SIG-M5 treated with dmso at 0.1 percent for 504 hours (cell line): ENCODE results near the gene WWOX.

ENCODE experiments used
- DNase-seq: peaks from one replicate; lab custom pipeline; 2025; ENCODE audit not compliant: unreplicated experiment; lab: John Stamatoyannopoulos, UW

Gene WWOX

DNA sequence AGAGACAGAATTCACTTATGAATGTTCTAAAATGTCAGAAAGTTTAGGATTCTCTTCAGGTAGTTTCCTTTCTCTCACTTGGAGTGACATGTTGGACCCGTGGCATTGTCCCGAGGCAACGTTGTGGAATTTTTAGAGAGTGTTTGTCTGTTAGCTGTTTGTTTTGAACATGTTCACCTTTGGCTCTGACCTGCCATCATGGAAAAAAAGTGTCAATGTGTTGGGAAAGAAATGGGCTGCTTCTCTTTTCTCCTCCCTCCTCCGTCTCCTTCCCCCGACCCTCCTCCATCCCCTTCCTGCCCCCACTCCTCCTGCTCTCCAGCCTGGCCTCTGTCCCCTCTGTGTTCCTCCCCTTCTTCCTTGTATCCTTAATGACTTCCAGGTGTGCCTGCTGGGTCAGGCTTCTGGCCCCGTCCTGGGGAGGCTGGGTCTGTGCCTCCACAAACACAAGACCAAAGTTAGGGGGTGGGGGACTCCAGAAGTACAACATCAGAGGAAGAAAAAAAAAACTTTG lies 1038.0 kb downstream of the WWOX start:
- no peak for DNase-seq

DNA sequence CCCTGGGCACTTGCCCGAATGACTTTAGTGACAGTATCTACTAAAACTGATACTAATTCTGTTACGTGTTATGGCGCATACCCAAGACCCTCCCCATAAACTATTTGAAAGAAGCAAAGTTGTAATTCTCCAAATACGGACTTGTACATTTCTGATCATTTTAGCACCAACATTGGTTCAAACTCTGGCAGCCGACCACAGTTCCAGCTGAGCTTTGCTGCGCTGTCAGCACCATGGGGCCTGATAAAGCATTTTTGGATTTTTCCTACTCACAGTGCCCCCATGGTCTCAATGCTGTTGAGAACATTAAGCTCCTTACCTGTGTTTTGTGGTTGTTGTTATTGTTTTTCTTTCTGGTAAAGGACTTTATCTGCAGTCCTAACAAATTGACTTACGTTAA lies 1040.3 kb downstream of the WWOX start:
- no peak for DNase-seq

DNA sequence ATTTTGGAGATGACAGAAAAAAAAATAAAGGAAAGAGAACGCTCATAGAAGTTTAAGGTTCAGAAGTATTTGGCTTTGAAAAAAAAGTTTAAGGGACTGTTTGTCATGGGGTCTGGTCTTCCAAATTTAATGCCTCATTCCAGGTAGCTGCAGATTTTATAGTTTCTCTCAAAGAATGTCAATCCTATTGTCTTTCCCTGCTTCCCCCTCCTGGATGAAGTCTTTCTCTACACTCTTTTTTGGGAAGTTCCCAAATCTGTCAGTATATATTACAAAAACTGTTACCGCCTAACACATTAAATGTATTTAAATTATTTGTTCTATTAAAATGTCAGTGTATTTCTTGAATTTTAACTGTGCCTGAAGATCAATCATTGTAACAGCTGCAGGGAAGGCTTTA lies 1043.6 kb downstream of the WWOX start:
- DNase-seq, result no peak

DNA sequence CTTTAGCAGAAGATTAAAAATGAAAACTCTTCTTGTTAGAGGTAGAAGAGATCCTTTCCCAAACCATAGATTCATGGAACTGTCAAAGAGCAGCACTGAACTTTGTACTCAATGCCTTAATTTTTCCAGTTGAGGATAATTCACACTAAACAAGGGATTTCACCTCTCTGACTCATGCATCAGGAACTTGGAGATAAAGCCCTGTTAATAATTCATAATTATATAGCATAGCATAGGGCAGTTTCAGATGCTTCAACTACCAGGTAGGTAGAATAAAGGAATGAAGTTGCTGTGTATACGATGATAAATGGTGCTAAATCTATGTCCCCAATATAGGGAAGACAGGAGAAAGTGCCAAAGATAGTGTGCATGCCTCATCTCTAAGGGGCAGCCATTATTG lies 1050.7 kb downstream of the WWOX start:
- no peak for DNase-seq

DNA sequence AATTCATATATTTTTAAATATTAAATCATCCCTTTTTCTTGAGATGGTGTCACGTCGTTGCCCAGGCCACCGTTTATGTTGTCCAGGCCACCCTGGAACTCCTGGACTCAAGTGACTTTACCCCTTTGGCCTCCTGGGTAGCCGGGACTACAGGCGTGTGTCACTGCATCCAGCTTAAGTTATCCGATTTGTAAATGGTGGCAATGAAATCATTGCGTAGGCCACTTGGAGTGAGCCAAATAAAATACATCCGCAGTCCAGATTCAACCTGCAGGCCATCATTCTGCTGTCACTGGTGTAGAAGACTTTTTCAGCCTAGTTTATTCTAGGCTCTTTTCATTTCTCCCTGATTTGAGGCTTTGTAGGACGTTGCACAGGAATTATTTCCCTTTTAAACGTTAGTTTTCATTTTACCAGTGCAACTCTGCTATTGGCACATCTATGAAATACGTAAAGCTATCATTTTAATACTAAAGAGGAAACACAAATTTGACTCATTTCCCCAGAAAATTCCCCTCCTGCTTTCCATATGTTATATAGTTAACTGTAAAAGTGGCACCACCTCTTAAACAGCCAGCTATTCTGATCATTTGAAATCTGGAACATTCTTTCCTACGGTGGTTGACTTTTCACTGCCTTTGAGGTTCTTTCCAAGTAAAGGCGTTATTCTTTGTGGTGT lies 1051.3 kb downstream of the WWOX start:
- no peak for DNase-seq

DNA sequence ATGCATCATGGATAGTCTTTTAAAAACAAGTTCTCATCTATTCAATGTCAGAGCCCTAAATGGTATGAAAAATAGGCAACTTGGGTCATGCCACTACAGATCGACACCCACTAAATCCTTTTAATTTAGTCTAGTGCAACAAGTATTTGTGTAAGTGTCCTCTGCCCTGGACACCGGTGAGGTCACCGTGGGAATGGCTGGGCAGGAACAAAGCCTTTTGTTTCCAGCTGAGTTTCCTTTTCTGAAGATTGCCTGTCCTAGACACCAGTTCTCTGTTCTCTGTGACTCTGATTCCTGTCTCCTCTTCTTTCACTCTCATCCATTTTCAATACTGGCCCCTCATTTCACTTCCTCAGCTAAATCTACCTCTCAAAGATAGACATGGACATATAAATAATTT lies 1054.6 kb downstream of the WWOX start:
- DNase-seq, result no peak

DNA sequence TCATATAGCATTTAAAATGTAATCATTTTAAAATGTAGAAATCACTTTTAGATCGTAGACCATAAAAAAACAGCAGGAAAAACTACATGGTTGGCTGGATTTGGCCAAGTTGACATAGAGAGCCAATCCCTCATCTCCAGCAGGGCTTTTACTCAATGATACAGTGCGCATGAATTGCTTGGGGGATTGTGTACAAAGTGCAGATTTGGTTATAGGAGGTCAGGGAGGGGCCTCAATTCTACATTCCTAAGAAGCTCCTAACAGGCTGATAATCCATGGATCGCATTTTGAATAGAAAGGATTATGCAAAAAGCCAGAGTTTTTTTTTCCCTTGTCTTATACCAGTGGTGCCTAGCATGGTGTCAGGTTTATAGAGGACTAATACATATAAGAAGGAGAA lies 1056.0 kb downstream of the WWOX start:
- no peak for DNase-seq

DNA sequence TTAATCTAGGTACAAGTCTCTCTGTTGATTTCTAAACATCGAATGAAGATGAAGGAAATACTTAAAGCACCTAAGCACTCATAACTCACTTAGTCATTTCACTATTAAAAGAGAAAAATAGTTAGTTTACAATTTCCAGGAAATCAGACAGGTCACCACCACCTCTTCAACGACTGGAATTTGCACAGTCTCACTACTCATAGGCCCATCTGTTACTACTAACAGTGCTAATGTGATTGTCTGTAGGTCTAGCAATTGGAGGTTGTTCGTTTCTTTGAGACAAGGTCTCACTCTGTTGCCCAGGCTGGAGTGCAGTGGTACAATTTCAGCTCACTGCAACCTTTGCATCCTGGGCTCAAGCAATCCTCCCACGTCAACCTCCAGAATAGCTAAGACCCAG lies 1056.5 kb downstream of the WWOX start:
- no peak for DNase-seq

DNA sequence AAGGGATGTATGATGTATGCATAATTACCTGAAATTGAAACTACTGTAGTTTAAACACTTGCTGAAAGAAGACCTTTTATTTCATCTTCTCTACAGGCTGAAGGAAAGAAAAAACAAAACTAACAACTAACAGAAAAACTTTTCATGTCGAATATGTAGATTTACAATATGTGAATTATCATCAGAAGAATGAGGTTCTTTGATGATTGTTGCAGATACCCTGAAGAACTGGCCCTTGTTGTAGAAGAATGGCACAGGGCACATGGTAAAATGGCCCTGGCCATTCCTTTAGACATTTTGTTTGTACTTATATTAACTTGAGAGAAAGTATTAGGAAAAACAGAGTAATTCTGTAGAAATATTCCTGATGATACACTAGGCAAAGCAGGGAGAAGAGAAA lies 1057.3 kb downstream of the WWOX start:
- DNase-seq, result no peak

DNA sequence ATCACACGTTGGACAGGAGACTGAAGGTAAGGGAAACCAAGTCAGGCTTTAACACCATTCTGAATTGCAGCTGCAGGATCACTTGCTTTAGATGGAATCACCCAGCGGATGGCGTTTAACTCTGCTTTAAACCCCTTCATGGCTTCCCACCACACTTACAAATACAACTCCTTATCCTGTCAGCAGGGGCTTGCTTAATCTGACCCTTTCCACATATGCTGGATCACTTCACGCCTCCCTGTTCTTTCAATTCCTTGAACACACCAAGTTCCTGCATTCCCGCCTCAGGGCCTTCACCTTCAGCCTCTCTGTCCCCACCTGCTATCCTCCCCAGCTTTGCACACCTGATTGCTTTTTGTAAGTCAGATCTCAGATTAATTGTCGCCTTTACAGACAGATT lies 1058.9 kb downstream of the WWOX start:
- no peak for DNase-seq

DNA sequence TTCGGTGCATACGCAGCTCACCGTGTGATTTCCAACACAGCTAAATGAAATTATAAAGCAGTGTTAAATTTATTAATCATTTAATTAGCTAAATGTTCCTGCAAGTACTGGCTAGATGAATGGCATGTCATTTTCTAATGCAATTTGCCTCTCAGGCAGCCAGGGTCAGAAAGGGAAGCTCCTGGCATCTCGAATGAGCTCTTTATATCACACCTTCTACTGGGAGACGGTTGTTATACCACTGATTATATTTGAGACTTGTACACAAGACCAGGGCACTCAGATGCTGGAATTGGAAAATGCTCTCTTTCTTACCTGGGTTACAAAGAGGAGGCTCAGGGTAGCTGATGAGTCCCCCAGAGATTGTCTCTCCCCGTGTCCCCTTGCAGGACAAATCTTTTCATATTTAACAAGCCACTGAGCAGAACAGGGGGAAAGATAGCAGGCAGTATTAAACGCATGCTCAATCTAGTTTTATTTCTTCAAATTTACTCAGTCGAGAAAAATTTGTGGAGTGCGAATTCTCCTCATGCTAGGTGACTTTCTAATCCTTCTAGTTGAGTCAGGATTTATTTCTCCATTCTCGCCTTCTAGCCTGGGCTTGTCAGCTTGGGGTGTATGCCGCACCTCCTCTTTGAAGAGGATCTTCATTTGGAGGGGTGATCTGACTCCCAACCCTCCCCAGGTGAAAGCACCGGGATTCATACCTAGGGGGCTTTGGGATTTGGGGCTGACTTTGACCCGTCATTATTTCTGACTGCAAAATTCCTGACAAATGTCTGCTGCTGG lies 1060.0 kb downstream of the WWOX start:
- no peak for DNase-seq

DNA sequence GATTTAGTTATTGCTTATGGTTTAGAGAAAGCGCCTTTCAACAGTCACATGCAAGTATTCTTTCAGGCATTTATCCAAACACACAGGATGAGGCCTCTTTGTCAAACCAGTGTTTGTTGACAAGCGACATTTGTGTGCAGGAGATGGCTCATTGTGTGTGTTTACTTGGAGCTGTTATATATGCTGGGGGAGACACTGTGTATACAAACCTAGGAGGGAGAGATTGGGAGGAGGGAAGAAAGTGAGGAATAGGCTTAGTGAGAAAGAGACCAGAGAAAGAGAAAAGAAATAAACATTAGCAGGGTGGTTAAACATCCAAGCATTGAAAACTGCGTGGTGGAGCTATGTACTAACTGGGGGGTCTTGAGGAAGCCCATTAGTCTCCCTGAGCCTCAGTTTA lies 1063.5 kb downstream of the WWOX start:
- no peak for DNase-seq

DNA sequence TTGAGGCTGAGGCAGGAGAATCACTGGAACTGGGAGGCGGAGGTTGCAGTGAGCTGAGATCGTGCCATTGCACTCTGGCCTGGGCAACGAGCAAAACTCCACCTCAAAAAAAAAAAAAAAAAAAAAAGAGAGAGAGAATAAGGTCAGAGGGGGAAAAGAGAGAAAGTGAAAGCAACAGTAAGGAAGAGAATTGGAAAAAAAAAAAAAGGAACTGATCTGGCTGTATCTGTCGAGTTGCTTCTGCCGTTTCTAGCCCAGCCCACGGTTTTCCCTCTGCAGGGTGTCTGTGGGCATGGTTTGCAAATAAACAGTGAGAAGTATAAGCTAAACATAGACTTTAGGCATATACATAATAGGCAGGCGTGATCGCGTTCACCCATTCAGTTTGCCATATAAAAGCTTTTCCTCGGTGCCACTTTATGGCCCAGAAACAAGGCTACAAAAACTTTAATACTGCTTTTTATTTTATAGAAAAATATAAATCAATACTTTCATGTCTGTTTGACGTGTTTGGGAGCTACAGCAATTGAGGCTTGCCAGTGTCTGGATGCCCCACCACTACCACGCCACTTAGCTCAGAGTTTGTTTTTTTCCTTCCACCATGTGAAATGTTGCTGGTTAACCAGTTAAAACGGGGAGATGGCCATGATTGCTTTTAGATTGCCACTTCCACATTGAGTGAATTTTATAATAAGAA lies 1064.4 kb downstream of the WWOX start:
- peak; percentile 87 for DNase-seq

DNA sequence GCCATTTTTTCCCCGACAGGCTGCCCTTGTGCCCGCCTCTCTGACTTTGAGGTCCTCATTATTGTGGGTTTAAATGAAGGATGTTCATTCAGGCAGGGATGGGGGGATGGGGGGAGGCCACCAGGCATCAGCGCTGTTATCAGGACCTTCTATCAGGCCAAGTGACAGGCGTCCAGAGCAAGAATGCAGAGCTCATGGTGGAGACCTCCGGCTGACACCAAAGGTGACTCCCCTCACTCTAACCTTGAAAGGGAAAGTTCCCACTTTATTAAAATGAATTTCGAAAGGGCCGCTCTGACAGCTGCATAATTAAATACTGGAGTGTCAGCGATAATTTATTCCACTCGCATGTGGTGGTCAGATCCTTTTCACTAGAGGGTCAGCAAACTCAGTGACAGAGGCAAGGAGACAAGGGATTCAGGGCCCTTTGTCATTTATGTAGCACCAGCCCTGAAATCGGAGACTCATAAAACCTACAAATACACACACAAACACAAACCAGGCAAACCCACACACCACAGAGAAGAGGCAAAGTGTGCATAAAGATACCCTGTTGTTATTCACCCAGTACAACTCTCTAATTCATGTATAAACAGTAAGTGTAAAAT lies 1065.0 kb downstream of the WWOX start:
- no peak for DNase-seq

DNA sequence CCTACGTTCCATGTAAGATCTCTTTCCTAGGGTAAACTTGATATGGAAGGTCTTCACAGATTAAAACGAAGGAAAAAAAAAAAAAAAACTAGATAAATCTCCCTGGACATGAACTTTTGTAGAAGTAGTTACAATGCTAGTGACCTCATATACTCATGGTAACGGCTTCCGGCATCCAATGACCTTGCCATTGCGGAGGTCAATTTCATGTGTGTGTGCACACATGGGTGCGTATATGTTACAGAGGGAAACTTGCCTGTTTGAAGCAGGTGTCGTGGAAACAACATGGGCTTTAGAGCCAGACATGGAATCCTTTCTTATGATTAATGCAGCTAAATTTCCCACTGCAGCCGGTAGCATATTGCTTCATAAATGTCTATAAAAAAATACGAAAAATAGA lies 1065.6 kb downstream of the WWOX start:
- no peak for DNase-seq

DNA sequence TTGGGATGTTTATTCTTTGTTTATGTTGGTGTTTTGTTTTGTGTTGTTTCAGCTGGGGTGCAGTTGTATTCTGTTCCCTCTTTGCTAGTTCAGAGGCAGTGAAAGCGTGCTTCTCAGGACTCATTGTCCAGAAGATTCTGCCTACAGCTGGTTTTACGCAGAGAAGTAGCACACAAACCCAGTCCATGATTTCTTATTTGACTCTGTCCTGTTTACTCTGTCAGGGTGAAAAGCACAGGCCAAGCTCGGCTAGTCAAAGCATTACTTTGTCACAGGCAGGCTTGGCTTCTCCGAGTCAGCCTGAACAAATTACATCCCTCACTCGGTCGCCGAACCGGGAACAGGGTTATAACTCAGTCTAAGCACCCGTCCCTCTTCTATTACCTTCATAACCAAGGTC lies 1066.1 kb downstream of the WWOX start:
- DNase-seq, result no peak

DNA sequence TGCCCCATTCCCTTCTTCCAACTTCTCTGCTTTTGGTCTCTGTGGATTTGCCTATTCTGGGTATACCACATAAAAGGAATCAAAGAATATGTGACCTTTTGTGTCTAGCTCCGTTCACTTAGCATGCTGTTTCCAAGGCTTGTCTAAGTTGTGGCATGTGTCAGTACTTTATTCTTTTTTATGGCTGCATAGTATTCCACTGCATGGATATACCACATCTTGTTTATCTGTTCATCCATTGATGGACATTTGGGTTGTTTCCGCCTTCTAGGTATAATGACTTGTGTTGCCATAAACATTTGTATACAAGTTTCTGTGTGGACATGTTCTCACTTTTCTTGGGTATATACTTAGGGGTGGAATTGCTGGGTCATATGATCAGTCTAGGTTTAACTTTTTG lies 1068.4 kb downstream of the WWOX start:
- DNase-seq, result no peak

DNA sequence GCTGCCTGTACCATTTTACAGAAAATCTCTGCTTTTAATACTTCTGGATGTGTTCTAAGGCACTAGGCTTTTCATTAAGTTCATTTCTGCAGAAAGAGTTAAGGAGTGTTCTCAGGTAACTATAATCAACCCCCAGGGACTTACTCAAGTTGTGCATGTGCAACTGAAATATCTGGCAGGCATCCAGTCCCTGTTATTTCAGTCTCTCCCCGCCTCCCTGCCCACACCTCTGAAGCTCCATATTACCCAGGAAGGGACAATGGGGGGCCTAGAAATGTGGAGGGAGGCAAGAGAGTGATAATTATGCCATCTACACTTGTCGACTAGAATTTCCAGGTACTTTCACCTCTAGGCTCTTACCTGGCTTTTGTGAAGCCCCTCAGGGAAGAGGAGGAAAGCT lies 1068.9 kb downstream of the WWOX start:
- no peak for DNase-seq

DNA sequence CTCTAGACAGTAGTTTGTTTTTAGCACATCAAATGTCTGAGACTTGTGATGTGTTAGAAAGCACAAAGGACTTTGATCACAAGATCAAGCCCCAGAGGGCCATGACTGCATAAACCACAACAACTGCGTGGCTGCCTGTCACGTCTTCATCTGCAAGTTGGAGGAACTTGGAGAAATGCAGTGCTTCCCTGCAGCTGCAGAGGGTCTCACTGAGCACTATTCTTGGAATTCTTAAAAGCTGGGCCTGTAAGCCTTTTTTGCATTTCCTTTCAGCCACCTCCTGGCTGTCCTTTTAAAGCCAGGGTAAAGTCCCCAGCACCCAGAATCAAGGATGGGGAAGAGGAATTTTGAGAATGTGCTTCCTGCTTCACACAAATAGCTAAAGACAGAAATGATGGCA lies 1069.8 kb downstream of the WWOX start:
- no peak for DNase-seq

DNA sequence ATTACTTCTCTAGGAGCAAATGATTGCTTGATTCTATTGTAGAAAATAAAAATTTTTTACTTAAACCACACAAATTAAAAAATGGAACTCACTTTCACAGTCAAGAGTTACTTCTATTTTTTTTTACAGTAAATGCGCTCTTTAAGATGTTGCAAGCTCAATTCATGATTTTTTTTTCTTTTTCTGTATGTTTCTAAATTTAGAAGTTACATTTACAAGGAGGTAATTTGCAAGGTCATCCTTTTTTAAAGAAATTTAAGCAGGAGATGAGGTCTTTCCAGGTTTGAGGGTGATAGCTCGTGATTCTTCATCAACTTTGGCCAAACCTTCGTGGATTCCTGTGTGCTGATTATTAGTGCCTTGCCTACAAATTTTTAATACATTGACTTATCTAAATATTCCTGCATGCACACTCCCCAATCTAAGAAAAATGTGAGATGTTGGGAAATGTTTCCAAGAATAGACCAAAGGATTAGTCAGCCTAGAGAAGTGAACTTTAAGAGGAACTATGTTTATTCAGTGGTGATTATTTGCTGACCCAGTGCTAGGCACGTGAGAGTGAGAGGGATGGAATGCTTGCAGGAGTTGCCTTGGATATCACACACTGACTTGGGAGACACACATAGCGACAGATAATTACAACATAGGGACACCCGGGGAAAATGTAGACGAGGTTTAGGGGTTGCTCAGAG lies 1071.2 kb downstream of the WWOX start:
- peak; percentile 26 for DNase-seq

DNA sequence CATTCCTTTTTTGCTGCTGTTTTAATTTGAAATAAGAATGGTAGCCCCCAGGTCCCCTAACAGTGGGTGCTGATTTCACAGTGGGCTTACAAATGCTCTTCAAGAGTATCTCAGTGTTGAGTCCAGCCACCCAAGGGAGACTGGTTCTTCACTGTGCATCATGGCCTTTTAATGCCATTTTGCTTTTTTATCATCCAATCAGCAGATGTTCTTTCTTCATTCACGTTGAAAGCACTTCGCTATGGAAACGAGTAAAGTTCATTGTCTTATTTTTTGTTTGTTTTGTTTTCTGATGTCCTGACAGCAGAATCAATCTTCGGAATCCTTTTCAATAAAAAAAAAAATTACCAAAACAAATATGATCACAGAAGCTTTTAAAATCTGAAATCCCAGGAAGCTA lies 1072.0 kb downstream of the WWOX start:
- no peak for DNase-seq
